Ovary (tissue), 9 donors: ENCODE data around the gene ACAD8. TPM values are rescaled to one million over a fixed set of nuclear protein-coding genes. Genes with fewer than 3 reads are reported as not detected.
"Not testable (repeated sequence)": the region's sequence is repeated elsewhere in the genome, so short reads cannot be mapped to it uniquely, and the experiment has no call there.

Source experiments
- DNase-seq, 5 donors: peaks; one replicate each; pipeline ENCODE4 v3.0.0-alpha.2; 2019 to 2020
- H3K27ac ChIP-seq, 2 donors: fragments of 200-600 bp; one replicate each; pipeline versions ENCODE4 v1.5.1 to v1.8.0; 2019 to 2022
- H3K27me3 ChIP-seq: fragments of 200-600 bp; one replicate; pipeline ENCODE4 v1.8.0; 2022
- H3K36me3 ChIP-seq: fragments of 200-600 bp; sonication (generic); one replicate; pipeline ENCODE4 v1.5.1; 2019
- H3K4me1 ChIP-seq: one replicate; pipeline ENCODE4 v1.8.1; 2013; ENCODE audit warnings: mild to moderate bottlenecking, moderate library complexity; ENCODE audit not compliant: insufficient read depth
- H3K4me3 ChIP-seq: fragments of 200-600 bp; sonication (generic); one replicate; pipeline ENCODE4 v1.5.1; 2017
- H3K9me3 ChIP-seq, 2 donors: fragments of 200-600 bp in 1 of 2; sonication (generic) in 1 of 2; one replicate each; pipeline versions ENCODE4 v1.5.1 to v1.8.1; 2013 to 2019; ENCODE audit warnings: mild to moderate bottlenecking in 1 of 2, moderate library complexity in 1 of 2
- CTCF ChIP-seq, 3 donors: fragments of 450-650 bp in 2 of 3; fragments of 200-600 bp in 1 of 3; IDR thresholded peaks; one replicate each; pipeline versions ENCODE4 v1.5.1 to v1.8.0; 2016 to 2022; ENCODE audit warnings: antibody characterized with exemption in 3 of 3, mild to moderate bottlenecking in 1 of 3
- EP300 ChIP-seq: sonication (generic); formaldehyde crosslinking; IDR thresholded peaks from one replicate; pipeline ENCODE4 v1.6.1; 2017; ENCODE audit warnings: antibody characterized with exemption
- POLR2A ChIP-seq: fragments of 450-650 bp; IDR thresholded peaks from one replicate; pipeline ENCODE4 v1.6.1; 2017; ENCODE audit warnings: antibody characterized with exemption, mild to moderate bottlenecking, moderate library complexity
- WGBS, 3 donors: extraction: QIAGEN DNeasy Blood & Tissue Kit in 1 of 3; methylation state at CpG; one replicate each; pipeline versions ENCODE4 v1.1.5 to v1.1.7; 2013 to 2017; 5-methylcytosine and 5-hydroxymethylcytosine counted together
- intact Hi-C, 4 donors: fragments of 100-400 bp; cut with DNase I; formaldehyde crosslinking; loops; one replicate each; pipeline versions ENCODE4 v1.11.0 to v1.15.1; 2022 to 2023
- polyA plus RNA-seq, 2 donors: library from polyadenylated mRNA; stranded (reverse); fragments of 200-250 nt in 1 of 2; fragments of 350-450 nt in 1 of 2; fragmentation: Illumina TruSeq in 1 of 2; extraction: RNeasy Lipid Tissue Mini Kit (QIAGEN cat#74804) in 1 of 2; gene quantifications; one replicate each; pipeline ENCODE4 v1.2.3, GENCODE V29; 2013 to 2014
- total RNA-seq, 7 donors: library from RNA; depleted of rRNA in 2 of 7; stranded (reverse); fragments of >200 nt in 2 of 7; fragmentation: NEBNext Ultra II Directional in 3 of 7; extraction: Animal tissue kit (Norgen Biotek cat#: 25700) in 3 of 7; gene quantifications; one replicate each; pipeline versions ENCODE4 v1.1.0 to v1.2.4, GENCODE V29; 2016 to 2023
- donor health status: DM: no; HTN: no; CAD: no; lungs with moderate emphysema.
- donor health status: DM: no; HTN: no; CAD: no.
- donor health status: Bipolar disorder and iron deficiency.
- donor health status: DM: yes; HTN: yes; CAD: no.
- donor health status: DM: no; HTN: no; CAD: no.
- donor health status: DM: yes; HTN: yes; CAD: no.

ACAD8 gene
- total and polyA plus RNA-seq, 9 donors = 14.4 to 27.5 (median 20.4) TPM

GRCh38 chr11:134252346-134253187, 801 bp upstream of the ACAD8 start:
- peak in 4 of 5 donors; percentile 31 to 52 (median 38) for DNase-seq
- TF ChIP-seq CTCF (IDR thresholded peaks at IDR 0.05) (no peak), POLR2A (no peak), EP300 (no peak)
- no peaks in the 10 kb centered on the region for H3K9me3 ChIP-seq
- 2 to 3% (median 2%) methylated on average over 27 of the region's 27 CpGs for WGBS, 3 donors
- intact Hi-C loops = no loop called here
- peak overlapping the region; percentile 92 for H3K4me3 ChIP-seq
- peaks cover 4% of the 10 kb centered on the region for H3K4me1 ChIP-seq
- H3K36me3 ChIP-seq = no peaks in the 10 kb centered on the region
- H3K27me3 ChIP-seq = no peaks in the 10 kb centered on the region
- H3K27ac ChIP-seq = peak overlapping the region in 1 of 2 donors; percentile 26

GRCh38 chr11:134254433-134255183, 1.2 kb downstream of the ACAD8 start:
- H3K4me1 ChIP-seq = peaks cover 4% of the 10 kb centered on the region
- H3K9me3 ChIP-seq = no peaks in the 10 kb centered on the region
- intact Hi-C loops = no loop called here
- no peak for DNase-seq
- H3K27me3 ChIP-seq = no peaks in the 10 kb centered on the region
- peak overlapping the region; percentile 92 for H3K4me3 ChIP-seq
- no peaks in the 10 kb centered on the region for H3K36me3 ChIP-seq
- 60 to 64% (median 62%) methylated on average over 3 of the region's 3 CpGs for WGBS, 3 donors
- no peak overlapping the region for H3K27ac ChIP-seq
- TF ChIP-seq EP300 (no peak), POLR2A (no peak), CTCF (IDR thresholded peaks at IDR 0.05) (no peak)

- intact Hi-C loops, H3K9me3 ChIP-seq, DNase-seq, H3K27ac ChIP-seq, H3K4me1 ChIP-seq, H3K27me3 ChIP-seq, H3K4me3 ChIP-seq, H3K36me3 ChIP-seq: not testable (repeated sequence)
- WGBS, 3 donors = 93 to 98% (median 94%) methylated on average over 5 of the region's 5 CpGs
Measured at GRCh38 chr11:134255184-134255561, 1.8 kb downstream of the ACAD8 start.

- Histone ChIP-seq H3K9me3 (no peaks in the 10 kb centered on the region), H3K4me3 (no peak overlapping the region), H3K36me3 (no peaks in the 10 kb centered on the region), H3K27ac (no peak overlapping the region), H3K27me3 (no peaks in the 10 kb centered on the region), H3K4me1 (peaks cover 1% of the 10 kb centered on the region)
- TF ChIP-seq POLR2A = no peak
- no peak for TF ChIP-seq EP300
- no peak for TF ChIP-seq CTCF (IDR thresholded peaks at IDR 0.05)
- intact Hi-C loops = no loop called here
- 93 to 94% (median 93%) methylated on average over 11 of the region's 11 CpGs for WGBS, 3 donors
- no peak for DNase-seq
Measured at GRCh38 chr11:134257101-134257500, 3.7 kb downstream of the ACAD8 start.

GRCh38 chr11:134258577-134258976, 5.2 kb downstream of the ACAD8 start:
- Histone ChIP-seq H3K27me3 (no peaks in the 10 kb centered on the region), H3K9me3 (no peaks in the 10 kb centered on the region), H3K36me3 (no peaks in the 10 kb centered on the region), H3K27ac (no peak overlapping the region), H3K4me1 (peaks cover 1% of the 10 kb centered on the region), H3K4me3 (no peak overlapping the region)
- 85 to 93% (median 88%) methylated on average over 4 of the region's 4 CpGs for WGBS, 3 donors
- DNase-seq = no peak
- intact Hi-C loops = no loop called here
- TF ChIP-seq POLR2A = no peak
- TF ChIP-seq EP300 = no peak
- TF ChIP-seq CTCF (IDR thresholded peaks at IDR 0.05) = no peak
